GM18502 (cell line): ENCODE results near the gene SLC44A1.

Experiments used
- ATAC-seq: cut with Tn5 transposase; IDR thresholded peaks from one replicate; pipeline ENCODE4 v1.9.1; 2021; ENCODE audit warnings: mild to moderate bottlenecking; ENCODE audit not compliant: unreplicated experiment, poor library complexity

The SLC44A1 gene

DNA sequence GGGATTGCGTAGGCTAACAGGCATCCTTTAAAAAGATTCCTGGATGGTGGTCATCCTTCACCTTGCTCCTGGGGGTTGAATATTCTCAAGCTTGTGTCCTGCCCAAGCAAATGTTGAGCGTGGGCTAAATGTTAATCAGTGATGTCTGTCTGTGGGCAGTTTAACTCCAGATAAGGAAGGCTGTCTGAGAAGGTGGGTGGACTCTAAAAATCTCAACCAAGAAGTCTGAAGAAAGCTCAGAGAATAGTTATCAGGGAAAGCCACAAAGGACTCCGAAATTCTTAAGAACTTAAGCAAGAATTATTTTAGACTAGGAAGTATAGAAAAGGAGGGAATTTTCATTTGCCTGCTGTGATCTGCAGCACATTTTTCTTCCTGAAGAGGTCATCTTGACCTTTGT lies 125.5 kb downstream of the SLC44A1 start:
- no peak for ATAC-seq

DNA sequence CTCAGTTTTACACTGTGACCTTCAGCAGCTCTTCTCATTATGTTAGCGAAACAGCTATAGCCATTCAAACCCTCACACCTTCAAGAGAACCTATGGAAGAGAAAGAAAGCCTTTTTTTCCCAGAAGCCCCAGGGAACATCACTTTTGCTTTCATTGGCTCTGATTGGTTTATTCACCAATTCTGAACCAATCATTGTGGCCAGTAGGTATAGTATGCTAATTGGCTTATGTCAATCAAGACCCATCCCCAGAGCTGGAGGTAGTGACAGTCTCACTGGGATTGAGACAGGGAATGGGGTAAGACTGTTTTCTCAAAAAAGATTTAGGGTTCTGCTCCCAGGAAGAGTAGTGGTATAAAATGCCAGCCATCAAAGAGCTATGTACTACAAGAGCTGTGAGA lies 129.3 kb downstream of the SLC44A1 start:
- ATAC-seq, result no peak

DNA sequence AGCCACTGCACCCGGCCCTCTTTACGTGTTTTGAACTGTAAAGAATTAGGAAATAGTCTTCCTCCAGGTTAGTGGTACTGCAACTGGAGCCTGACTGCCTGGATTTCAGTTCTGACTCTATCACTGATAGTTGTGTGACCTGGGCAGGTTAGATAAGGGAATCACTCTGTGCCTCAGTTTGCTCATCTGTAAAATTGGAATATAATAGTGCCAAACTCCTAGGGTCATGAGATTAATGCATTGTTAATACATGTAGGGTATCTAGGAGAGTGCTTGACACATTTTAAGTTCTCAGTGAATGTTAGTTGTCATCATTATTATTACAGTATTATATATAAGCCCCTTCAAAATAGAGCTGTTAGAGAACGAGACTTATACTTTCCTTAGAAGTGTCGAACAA lies 130.9 kb downstream of the SLC44A1 start:
- no peak for ATAC-seq

DNA sequence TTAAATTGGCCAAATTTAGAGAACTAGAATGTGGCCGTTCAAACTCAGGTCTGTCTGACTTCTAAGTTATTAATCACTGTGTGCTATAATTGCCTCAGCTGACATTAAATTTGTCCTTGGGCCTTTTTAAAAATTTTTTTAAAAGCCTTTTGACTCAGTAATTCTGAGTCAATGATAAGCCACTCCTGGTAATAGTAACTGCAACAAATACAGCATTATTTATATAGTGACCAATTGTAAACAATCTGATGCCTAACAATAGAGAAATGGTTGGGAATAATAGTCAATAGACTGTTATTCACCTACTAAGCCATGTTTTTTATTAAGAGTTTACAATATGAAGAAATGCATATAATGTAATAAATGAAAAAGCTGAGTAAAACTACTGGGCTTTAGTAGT lies 132.4 kb downstream of the SLC44A1 start:
- ATAC-seq, result no peak

DNA sequence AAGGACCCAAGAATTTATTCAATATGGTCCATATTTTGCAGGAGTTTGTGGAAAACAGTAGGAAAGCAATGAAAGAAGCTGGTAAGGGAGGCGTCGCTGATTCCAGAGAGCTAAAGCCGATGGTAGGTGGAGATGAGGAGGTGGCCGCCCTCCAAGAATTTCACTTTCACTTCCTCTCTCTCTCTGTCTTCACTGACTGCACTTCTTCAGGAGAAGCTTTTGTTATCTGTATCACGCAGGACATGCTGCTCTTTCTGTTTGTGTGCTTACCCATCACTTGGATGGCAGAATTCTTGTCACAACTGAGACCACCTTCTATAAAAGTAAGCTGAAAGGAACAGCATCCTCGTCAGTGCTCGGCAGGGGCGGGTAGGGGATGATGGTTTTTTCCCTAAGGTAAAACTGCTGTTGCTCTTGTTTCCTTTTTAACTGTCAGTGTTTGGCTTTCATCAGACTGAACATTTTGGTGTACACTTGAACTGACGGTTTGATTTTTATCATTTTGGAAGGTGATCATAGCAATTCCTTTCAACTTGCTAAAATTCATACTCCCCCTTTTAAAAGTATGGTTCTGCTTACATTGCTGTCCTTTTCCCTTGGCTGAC lies 141.0 kb downstream of the SLC44A1 start:
- ATAC-seq, result peak; percentile 100

DNA sequence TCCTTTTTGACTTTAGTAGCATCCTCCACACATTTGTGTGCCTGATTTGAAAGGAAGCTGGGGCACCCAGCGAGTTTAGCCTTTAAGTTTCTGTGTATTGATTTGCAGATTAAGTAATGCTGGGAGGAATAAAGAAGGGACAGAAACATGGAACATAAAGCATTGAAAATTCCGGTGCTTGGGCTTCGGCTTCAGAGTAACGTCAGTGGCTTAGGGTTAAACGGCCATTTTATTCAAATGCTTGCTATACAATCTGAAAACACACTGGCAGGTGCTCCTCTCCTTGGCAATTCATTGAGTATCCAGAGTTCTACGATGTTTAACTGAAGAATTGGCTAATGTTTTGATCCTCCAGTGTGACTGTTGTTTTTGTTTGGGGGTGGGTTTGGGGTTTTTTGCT lies 145.3 kb downstream of the SLC44A1 start:
- no peak for ATAC-seq

DNA sequence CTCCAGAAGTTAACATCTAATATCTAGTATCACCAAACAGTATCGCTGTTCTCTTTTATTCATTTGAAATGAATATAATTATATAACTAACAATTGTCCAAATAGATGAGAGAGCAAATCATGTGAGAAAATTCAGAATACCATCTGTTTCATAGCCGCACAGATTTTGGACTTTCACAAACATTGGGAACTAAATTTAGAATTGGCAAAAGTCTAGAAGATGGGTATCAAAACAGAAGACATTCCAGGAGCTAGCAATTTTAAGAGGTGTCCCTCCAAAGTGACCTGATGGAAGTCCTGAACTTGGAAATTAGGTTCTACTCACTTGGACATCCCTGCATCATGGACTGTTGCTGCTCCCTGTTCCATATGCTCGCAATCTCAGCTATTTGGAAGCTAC lies 146.4 kb downstream of the SLC44A1 start:
- ATAC-seq, result no peak

DNA sequence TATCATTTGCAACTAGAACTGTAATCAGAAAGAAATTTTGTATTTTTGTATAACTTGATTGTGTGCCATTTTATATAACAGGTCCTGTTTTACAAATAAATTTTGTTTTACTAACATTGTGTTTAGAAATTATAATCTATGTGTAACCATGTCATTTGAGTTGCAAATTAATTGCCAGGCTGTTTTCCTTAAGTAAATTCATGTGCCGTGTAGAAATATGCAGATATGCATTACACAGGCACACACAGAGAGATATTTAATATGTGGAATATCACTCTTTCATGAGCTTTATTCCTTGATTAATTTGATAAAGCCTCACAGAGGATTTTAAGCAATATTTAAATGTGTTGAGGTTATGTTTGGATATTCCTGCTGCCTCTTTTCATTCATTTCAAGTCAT lies 146.8 kb downstream of the SLC44A1 start:
- ATAC-seq, result no peak

DNA sequence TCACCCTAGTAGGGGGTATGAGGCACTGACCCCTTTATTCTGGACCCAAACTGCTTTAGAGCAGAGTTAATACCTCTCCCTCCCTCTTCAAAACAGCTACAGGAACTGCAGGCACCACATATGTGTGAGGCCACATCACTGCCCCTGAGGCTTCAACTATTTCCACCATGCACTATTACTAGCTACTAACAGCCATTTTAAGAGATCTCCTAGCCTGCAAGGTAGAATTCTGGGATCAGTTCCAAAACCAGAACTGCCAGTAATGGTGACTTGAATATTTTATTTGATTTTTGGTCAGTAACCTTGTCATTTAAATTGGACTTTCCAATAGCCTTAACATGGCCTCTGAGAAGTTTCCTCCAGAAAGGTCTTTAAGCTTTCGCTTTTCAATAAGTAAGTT lies 148.1 kb downstream of the SLC44A1 start:
- no peak for ATAC-seq

DNA sequence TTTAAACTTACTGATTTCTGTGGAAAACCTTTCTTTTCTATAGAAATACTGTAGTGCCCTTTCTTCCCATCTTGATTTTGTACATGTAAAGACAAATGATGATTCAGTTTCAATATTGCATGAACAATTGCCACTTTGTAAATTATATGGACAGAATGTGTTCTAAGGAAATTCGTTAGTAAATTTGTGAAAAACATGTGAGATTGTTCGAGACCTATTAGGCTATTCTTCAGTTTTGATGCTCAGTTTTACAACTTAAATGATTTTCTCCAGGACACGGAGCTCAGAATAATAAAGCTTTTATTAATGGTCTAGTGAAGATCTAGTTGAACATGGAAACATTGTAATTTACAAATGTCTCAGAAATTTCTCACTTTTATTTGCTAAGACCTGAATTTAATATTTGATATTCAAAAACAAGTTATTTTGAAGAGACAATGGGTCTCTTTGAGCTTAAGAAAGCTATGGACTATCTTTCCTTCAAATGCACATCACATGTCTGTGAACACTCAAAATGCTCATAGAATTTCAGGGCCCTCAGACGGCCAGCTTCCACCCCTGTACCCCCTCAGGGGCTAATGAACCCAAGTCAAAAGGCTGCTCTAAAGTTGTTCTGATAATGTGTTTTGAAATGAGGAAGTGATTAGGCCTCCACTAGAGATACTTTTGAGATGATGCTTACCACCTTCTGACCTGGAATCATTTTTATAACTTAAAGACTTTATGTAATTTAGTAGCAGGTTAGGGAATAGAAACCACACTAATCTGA lies 149.3 kb downstream of the SLC44A1 start:
- no peak for ATAC-seq

DNA sequence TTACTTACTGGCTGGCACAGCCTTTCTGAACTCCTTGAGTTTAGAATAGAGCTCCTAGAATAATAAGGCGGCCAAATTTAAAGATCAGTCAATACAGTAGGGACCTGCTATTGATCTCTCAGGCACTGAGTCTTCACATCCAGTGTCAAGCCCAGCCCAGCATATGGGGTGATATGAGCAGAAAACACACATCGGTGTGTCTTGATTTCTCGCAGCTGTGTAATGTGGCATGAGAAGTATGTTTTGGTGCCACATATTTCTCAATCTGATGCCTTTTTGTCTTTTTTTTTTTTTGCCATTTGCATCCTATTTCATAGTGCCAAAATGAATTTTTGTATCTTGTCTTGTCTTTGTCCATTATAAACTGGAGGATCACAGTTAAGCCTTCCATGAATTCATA lies 152.0 kb downstream of the SLC44A1 start:
- no peak for ATAC-seq

DNA sequence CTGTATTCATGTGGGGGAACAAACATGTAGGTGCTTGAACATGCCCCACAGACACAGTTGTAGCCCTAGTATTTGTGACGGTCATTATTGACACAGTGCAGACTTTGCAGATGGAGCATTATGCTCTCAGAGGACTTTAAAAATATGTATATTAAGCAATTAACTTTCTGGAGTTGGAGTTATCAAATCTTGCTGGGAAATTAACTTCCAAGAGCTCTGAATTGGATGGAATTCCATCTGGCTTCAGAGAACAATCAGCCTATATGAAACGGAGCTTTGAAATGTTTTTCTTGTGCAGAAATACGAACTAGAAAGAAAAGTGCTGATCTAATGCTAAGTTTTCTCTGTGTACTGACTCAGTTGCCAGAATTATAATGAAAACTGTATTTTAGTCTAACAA lies 152.4 kb downstream of the SLC44A1 start:
- no peak for ATAC-seq

DNA sequence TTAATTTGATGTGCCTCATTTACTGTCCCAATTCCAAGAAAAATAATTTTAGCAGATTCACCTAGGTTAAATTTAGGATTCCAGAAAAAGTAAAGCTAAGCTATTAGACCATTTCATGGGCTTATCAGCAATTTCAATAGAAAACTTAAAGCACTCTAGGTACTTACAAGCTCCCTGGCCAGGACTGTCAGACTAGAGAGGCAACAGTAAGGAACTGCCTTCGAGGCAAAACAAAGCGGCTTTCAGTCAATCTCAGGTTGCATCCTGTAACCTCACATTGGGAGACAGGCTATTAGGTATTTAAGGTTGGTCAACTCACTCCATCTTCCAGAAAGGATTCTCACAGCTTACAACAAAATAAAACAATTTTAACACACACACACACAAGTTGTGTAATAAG lies 154.7 kb downstream of the SLC44A1 start:
- ATAC-seq, result no peak

DNA sequence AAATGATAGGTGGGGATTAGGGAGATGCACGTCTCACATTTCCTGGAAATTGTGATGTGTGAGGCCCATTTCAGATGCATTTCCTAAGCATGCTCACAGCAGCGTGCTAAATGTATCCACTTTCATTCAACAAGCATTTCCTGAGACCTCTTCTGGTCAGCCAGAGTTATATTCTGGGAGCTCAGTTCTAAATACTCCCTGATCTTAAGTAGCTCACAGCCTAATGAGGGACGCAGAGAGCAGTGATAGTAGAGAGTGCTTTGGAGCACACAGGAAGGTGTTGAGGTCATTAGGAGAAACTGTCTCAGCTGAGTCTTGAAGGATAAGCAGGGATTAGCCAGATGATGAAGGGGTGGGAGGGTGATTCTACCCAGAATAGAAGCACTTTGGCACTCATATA lies 157.2 kb downstream of the SLC44A1 start:
- ATAC-seq, result no peak

DNA sequence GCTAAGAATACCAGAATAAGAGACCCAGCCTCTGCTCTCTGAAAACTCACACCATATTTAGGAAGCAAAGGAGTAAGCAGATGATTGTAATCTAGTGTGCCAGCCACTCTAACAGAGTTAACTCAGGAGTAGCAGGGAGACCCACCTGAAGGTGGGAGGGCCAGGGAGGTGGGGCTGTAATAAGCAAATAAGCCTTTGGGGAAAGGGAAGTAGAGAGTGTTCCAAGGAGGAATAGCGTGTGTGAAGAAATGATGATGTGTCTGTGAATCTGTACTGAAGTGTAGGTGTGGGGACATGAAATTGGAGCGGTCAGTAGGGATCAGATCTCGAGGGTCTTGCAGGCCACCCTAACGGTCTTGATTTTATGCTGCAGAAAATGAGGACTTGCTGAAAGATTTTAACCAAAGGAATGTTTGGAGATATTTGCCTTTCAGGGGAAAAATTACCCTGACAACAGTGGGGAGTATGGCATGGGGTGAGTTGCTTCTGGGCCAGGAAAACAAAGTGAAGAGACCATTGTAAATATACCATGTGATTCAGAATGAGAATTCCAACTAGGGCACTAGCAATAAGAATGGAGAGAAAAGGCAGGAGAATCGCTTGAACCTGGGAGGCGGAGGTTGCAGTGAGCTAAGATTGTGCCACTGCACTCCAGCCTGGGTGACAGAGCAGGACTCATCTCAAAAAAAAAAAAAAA lies 159.2 kb downstream of the SLC44A1 start:
- ATAC-seq, result no peak

DNA sequence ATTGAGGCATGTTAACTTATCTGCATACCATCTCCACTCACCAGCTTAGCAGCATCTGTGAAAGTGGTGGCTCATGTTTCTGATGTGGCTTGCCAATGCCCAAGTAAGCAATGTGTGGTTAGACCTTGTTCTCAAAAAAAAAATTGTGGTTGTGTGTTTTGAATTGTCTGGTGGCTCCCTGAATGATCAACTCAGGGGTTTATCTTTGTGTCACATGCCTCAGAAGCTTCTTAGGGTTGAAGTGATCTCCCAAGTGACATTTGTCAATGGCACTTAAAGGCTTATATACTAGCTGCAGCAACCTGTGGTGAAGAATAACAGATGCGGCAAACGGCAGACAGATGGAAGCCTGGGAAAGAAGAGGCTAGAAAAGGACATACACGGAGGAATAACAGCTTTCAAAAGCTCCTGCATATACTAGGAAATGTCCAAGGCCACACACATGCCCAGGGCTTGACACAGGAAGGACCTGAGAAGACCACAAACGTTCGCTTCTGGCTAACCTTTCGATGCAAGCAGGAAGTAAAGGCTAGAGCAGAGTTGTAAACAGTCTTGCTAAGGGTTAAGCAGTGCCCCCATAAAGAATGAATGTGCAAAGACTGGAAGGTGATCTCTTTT lies 161.2 kb downstream of the SLC44A1 start:
- peak; percentile 96 for ATAC-seq

DNA sequence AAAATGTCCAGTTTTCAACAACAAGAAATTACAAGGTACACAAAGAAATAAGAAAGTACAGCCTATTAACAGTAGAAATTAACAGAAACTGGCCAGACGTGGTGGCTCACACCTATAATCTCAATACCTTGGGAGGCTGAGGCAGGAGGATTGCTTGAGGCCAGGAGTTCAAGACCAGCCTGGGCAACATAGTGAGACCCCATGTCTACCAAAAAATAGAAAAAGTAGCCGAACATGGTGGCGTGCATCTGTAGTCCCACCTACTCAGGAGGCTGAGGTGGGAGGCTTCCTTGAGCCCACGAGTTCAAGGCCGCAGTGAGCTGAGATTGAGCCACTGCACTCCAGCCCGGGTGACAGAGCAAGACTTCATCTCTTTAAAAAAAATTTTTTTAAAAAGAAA lies 161.9 kb downstream of the SLC44A1 start:
- ATAC-seq, result no peak

DNA sequence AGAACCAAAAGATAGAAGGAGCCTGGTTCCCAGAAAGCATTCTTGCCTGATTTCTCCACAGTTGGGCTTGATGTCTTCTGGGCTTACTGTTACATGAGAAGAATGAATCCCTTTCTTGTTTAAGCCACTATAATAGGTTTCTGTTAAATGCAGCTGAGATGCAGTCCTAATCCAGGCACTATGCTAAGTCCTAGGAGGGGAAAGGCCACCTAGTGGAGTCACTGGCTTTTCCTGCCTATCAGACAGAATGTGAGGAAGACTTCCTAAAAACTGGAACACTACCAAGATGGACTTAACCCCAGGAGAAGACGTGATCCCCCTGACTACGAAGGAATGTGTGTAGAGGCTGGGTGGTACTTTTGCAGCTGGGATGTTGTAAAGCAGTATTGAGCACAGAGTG lies 169.1 kb downstream of the SLC44A1 start:
- no peak for ATAC-seq

DNA sequence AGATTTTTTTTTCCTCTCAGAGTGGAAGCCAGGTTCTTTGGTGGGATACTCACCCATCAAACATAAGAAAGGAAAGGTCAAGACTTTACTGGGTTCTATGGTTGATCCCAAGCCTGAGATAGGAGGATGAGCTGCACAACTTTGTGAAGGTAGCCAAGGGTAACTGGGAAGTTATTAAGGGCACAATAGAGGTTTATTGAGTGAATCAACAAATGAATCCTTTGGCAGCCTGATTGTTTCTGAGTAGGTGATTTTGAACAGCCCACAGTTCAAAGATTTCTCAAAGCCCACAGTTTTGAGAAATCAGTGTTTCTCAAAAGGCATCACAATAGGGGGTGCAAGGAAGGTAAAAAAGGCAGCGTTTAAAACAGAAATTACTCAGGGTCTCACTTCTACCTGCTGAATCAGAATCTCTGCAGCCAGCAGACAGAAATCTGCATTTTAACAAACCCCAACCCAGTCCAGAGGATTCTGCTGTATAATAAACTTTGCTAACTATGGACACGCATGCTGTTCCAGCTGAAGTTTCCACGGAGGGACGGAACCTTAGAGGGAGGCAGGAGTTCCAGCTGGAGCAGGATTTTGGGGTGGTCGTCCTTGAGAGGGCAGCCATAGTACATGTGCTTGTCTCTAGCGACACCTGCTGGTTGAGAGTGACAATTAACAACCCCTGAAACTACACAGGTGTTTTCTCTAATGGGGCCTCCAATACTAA lies 170.7 kb downstream of the SLC44A1 start:
- ATAC-seq, result peak; percentile 69

DNA sequence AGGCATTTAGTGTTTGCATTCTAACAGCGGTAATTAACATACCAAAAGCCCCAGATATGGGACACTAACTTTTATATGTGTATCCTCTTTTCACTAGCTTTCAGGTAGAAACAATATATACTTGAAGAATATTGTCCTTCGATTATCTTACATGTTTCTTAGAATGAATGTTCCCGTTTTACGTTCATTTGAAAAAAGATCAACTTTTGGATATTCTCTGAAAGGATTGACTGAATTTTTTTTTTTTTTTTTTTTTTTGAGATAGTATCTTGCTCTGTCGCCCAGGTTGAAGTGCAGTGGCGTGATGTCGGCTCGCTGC lies 171.2 kb downstream of the SLC44A1 start:
- ATAC-seq, result no peak

DNA sequence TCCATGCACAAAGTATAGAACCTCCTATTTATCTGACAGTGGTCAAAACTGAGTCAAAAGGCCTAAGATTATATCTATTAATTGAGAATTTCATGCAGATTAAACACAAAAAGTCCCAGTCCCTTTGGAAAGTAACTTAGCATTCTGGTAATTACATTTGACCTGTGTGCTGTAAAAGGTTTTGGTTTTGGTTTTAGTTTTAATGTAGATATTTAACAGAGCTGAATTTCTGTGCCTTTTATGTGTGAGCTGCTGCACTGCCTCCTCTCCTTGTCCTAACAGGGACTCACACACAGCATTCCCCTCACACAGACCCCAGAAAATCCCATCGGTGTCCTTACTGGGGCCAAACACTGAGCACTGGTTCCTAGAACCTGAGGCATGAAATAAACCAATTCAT lies 172.4 kb downstream of the SLC44A1 start:
- peak; percentile 76 for ATAC-seq
